ENCODE measurements around the gene TSTD1.
"Not testable (repeated sequence)": the region's sequence is repeated elsewhere in the genome, so short reads cannot be mapped to it uniquely, and the experiment has no call there.

TSTD1 gene

DNA sequence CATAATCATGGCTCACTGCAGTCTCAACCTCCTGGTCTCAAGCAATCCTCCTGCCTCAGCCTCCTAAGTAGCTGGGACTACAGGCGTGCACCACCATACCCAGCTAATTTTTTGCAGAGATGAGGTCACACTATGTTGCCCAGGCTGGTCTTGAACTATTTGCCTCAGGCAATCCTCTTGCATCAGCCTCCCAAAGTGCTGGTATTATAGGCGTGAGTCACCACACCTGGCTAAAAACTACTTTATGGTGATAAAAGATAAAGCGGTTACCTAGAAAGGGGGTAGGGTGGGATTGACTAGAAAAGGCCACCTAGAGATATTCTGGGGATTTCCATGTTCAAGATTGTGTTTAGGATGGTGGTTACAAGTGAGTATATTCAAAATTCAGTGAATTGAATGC lies 5.0 kb downstream of the TSTD1 start:
- no peak for DNase-seq

DNA sequence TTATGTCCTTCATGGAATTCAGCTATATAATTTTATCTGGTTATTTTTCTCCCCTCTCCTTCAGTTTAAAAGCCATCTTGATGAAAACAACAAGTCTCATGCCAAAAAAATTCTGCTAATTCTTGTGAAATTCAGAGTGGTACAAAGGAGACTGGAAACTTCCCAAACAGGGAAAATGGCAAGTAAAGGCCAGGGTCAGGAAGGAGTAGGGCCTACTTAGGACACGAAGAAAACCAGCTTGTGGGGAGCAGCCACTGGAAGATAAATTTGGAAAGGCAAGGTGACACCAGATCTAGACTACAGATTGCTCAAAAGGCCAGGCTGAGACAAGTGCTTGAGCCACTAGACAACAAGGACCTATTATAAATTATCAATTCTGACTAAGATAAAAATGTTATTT lies 6.4 kb downstream of the TSTD1 start:
- DNase-seq: no peak

DNA sequence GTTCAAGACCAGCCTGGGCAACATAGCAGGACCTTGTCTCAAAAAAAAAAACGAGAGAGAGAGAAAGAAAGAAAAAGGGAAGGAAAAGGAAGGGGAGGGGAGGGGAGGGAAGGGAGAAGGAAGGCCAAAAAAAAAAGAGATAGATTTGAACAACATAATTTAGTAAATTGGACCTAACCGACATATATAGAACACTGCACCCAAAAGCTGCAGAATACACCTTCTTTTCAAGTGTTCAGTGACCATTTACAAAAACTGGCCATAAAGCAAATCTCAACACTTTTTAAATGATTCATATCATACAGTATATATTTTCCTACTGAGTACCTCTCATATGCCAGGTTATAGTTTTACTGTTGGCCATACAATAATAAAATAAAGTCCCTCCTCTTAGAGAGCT lies 6.9 kb downstream of the TSTD1 start:
- no peak for DNase-seq

DNA sequence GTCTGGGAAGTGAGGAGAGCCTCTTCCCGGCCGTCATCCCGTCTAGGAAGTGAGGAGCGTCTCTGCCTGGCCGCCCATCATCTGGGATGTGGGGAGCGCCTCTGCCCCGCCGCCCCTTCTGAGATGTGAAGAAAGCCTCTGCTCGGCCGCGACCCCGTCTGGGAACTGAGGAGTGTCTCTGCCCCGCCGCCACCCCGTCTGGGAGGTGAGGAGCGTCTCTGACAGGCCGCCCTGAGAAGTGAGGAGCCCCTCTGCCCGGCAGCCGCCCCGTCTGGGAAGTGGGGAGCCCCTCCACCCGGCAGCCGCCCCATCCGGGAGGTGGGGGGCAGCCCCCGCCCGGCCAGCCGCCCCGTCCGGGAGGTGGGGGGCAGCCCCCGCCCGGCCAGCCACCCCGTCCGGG lies 9.3 kb downstream of the TSTD1 start:
- DNase-seq: not testable (repeated sequence)

DNA sequence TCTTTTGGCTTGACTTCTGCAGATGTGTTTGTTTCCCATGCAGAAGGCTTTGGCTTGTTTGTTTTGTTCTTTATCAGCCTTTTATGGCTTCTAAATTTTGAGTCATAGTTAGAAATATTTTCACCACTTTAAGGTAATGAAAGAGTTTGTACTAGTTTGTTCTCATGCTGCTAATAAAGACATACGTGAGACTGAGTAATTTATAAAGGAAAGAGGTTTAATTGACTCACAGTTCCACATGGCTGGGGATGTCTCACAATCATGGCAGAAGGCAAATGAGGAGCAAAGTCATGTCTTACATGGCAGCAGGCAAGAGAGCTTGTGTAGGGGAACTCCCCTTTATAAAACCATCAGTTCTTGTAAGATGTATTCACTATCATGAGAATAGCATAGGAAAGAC lies 11.8 kb downstream of the TSTD1 start:
- not testable (repeated sequence) for DNase-seq

DNA sequence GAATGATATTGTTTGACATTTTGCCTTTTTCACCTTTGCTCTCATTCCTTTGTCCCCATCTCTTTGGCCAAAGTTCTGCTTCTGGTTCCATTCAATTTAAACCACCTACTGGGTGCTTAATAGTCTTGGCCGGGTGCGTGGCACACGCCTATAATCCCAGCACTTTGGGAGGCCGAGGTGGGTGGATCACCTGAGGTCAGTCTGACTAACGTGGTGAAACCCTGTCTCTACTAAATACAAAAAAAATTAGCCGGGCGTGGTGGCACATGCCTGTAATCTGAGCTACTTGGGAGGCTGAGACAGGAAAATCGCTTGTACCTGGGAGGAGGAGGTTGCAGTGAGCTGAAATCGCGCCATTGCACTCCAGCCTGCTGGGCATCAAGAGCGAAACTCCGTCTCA lies 16.3 kb downstream of the TSTD1 start:
- not testable (repeated sequence) for DNase-seq

DNA sequence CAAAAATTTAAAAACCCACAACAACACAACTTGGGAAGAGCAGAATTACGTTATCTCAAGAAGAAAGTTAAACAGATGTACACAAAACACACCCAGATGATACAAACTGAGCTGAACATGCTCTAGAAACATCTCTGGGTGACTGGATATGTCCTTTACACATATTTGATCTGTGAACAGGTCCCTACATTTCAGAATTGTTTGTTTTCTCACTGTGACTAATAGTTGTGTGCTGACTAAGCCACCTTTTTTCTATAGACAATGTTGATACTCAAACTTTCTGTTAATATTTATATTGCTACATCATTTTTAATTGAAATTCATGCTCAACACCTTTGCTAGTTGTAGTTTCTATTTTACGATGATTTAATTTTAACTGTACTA lies 16.8 kb downstream of the TSTD1 start:
- no peak for DNase-seq

DNA sequence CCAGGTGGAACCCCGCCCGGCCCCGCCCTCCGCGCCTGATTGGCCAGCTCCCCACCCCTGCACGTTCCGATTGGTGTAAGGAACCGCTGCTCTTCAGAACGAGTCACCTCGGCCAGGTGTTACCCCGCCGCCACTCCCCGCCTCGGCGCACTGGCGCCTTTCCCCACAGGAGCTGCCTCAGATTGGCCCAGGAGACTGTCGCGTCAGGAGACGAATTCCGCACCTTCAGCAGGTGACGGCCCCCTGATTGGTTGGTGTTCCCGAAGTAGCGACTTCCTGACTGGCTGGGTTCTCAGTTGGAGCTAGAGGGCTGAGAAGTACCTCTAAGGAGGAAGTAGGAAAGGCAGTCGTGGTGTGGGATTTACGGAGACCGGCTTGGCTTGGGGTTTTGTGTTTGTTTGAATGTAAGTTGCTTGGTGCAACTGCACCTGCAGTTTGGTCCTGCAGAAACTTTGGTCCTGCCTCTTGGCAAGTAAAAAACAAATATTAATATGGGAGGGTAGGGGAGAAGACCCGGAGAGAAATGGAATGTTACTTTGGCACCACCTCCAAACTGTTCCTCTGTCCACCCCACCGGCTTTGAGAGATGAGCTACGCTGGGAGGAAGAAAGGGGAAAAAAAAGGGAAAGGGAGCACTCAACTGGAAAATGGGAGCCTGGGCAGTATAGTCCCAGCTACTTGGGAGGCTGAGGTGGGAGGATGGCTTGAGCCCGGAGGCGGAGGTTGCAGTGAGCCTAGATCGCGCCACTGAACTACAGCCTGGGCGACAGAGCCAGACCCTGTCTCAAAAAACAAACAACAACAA lies 17.4 kb downstream of the TSTD1 start:
- DNase-seq: peak; percentile 93 to 94

DNA sequence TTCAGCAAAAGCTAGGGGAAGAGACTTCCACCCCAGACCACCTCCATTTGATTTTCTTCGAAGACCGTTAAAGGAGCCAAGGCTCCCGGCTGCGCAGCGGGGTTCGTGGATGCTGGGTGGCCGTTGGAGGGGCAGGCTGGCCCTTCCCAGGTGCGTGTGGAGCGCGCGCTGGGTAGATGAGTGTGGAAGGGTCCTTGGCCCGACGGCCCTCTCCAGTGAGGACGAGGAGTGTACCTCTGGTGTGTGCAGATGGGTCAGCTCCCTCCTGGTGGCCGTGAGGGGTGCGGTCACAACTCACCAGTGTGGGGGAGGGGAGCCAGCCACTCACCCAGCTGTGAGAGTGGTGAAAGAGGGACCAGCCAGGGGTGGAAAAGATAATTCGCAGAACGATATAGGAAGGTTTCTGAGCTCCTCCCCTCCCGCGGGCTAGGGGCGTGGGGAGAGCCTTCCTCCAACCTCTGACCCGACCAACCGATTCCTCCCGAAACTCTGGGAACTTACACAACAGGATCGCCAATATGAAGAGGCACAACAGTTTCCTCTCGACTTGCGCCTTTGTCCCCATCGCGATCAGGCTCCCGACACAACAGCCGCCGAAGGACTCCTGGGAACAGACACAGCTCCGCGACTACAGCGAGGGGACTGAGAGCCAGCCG lies 18.1 kb downstream of the TSTD1 start, which contains the start of gene F11R:
Gene F11R (minus strand): TSS at position 644 of the 656 bp plus-strand sequence. CDS start 79 bp downstream, at position 565.
- peak; percentile 78 to 81 for DNase-seq

DNA sequence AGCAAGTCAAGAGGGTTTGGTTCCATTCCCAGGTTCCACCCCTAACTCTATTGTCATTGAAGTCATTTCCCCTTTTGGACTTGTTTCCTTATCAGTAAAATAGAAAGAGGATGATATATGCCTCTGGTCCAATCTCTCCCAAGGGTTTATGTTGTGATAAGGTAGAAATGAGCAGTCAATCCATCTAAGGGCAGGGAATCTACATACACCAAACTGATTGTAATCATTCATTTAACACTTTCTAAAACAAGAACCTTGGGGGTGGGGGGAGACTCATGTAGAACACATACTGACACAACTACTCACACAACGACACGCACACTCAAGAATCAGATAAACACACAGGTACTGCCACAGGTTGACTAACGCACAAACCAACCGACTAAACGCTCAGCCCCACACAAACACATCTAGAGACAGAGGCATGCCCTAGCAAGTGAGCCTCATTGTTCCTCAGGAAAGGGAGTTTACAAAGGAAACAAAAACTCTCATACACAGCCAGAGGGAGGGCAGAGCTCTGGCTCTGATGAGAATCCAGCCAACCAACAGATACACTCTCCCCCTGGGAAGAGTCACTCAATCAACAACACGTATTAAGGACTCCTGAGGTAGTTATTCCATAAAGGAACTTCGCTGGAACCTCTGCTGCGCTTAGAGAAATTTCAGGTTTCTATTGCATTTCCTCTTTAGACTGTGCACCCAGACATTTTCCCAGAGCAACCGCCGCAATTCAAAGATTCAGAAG lies 18.8 kb downstream of the TSTD1 start:
- DNase-seq: peak; percentile 44 to 59

DNA sequence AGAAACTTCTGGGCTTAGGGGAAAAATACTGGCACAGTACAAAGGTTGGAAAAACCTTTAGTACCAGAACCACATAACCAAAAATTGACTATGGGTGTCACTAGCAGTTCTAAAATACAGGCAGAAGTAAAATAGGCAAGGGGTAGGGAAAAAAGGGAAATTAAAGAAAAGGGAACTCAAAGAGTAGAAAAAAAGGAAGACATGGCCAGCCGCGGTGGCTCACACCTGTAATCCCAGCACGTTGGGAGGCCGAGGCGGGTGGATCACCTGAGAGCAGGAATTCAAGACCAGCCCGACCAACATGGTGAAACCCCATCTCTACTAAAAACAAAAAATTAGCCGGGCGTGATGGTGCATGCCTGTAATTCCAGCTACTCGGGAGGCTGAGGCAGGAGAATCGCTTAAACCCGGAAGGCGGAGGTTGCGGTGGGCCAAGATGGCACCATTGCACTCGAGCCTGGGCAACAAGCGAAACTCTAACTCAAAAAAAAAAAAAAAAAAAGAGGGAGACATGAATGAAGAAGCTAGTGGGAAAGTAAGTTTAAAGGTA lies 19.6 kb downstream of the TSTD1 start:
- DNase-seq: peak in 1 of 2 experiments; percentile 20

DNA sequence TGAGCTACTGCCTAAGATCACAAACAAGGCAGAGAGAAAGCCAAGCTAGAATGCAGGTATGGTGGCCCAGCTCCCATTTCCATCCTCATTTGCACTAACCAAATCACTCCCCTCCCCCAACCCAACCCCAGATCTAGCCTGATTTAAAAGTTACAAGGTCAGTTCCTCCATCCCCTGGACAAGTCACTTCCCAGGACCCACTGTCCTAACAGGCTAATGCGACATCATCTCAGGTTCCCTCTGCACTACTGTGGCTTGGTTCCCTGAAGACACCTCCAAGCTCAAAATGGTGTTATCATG lies 20.2 kb downstream of the TSTD1 start:
- DNase-seq: no peak

DNA sequence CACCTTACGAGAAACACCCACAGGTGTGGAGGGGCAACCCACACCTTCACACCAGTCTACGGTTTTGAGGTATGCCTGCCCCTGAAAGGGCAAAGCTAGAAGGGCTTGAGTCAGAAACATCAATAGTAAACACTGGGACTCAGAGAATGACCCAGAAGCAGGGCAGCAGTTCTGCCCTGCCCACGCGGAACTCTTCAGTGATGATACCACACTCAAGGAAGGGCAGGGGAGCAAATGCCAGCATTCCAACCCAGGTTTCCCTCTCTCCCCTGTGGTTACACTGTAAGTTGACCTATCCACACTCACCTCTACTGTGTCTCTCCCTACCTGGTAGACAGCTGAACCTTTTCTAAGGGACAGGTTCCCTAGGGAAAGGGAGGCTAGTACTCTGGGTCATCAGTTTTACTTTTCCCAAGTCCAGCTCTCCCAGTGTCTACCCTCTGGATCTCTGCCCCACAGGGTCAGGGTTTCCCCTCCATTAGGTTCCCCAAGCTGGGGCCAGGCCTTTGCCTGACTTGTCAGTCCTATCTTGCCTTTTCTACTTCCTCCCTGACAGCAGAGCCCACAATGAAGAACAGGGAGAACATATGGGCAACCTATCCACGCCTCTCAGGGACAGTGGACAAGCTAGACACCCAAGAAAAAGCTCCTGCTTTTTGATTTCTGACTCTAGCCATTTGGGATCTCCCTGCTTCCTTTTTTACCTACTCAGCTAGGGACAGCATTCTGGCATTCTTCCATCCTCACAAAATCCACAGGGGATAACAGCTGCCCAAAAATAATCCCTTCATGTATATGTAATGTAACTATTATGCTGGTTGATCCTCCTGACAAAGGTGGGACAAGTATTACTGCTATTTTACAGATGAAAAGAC lies 20.8 kb downstream of the TSTD1 start:
- DNase-seq: peak; percentile 13 to 14

DNA sequence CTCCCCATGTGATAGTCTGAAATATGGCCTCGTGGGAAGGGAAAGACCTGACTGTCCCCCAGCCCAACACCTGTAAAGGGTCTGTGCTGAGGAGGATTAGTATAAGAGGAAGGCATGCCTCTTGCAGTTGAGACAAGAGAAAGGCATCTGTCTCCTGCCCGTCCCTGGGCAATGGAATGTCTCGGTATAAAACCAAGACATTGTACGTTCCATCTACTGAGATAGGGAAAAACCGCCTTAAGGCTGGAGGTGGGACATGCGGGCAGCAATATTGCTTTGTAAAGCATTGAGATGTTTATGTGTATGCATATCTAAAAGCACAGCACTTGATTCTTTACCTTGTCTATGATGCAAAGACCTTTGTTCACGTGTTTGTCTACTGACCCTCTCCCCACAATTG lies 21.6 kb downstream of the TSTD1 start:
- DNase-seq: not testable (repeated sequence)

DNA sequence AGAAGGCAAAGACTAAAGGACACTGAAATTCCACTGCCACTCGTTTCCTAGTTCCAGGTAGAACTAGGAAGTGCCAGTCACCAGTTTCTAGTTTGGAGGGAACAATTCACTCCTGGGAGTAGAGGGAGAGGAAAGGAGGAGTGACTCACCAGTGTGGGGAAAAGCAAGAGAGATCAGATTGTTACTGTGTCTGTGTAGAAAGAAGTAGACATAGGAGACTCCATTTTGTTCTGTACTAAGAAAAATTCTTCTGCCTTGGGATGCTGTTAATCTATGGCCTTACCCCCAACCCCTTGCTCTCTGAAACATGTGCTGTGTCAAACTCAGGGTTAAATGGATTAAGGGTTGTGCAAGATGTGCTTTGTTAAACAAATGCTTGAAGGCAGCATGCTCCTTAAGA lies 22.1 kb downstream of the TSTD1 start:
- not testable (repeated sequence) for DNase-seq

DNA sequence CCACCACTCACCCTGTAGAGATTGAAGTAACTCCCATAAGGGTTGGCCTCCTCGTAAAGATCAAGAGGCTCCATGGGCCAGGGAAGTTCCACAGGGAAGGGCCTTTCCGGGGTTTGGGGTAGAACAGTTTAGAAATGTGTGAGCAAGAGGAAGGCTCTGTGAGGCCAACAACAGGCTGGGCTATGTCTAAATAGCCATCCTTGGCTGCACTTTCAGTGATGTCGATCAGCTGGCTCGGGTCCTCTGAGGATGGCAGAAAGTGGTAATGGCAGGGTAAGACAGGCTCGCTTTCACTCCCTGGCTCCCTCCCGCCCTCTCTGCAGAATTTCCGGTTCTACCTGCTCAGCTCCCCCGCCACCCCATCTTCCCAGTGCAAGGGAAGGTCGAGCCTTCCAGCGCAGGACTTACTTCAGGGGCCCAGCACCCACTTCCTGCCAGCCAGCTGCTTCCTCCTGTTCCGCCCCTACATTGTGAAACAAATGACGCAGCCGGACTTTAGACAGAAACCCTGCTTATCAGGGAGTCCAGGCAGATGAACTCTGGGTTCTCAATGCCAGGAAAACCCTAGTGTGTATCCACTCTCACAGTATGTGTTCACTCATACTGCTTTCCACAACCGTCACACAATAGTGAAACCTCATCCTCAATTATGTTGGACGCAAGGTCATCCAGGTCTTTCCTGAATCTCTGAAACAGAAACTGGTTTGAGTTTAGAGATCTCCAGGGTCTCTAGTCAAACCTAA lies 25.1 kb downstream of the TSTD1 start:
- DNase-seq: peak; percentile 98

DNA sequence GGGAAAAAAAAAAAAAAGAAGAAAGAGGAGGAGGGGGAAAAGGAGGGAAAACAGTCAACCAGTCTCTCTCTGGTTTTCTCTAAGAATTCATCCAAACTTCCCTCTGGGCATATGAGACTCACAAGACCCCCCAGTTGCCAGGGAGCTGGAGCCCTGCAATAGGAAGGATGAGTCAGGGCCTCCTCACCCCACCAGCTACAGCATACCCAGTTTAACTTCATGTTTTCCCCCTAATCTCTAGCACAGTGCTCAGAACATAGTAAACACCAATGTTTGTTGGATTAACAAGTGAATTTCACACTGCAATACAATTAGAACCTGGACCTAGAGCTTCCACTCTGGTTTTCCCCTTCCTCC lies 25.7 kb downstream of the TSTD1 start:
- peak; percentile 73 to 82 for DNase-seq

DNA sequence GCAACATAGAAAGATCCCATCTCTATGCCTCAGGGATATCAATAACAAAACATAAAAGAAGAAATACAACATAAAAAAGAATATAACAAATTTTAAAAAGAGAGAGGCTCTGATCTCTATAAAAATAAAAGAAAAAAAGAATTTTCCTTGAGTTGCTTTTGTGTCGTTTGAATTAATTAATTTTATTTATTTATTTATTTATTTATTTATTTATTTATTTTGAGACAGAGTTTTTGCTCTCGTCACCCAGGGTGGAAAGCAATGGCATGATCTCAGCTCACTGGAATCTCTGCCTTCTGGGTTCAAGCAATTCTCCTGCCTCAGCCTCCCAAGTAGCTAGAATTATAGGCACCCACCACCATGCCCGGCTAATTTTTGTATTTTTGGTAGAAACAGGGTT lies 26.3 kb downstream of the TSTD1 start:
- no peak for DNase-seq

DNA sequence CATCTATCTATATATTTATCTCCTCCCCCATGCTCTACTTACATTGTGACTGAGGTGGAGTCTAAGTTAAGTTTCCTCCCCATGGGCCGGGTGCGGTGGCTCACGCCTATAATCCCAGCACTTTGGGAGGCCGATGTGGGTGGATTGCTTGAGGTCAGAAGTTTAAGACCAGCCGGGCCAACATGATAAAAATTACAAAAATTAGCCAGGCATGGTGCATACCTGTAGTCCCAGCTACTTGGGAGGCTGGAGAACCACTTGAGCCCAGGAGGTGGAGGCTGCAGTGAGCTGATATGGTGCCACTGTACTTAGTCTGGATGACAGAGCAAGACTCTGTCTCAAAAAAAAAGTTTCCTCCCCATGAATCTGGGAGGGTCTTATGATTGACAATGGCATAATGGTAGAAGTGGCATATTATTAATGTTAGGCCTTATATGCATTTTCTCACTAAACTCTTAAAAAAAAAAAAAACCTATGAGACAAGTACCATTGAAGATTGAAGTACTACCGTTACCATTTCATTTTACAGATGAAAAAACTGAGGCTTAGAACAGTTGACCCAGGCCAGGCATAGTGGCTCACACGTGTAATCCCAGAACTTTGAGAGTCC lies 29.1 kb downstream of the TSTD1 start:
- DNase-seq: no peak

DNA sequence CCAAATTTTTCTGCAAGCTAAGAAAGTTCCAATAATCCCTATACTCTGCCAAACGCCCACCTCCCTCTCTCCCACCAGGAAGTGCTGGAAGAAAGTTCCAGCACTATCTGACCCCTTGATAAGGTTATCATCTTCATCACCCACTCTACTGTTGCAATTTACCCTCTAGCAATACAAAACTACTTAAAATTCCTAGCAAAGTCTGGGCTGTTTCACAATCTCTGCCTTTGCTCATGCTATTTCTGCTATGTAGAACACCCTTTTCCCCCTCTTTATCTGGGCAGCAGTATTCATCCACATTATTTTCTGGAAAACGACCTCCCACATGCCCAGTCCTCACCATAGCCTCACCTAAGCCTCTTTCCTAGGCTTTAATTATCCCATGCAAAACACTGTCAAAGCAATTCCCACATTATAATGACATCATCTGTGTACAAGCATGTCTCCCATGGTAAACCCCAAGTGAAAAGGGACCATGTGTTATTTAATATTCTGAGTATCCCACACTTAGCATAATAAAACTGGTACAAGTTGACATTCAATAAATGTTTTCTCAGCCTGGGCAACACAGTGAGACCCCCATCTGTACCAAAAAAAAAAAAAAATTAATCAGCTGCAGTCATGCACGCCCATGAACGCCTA lies 29.8 kb downstream of the TSTD1 start:
- DNase-seq: no peak

DNA sequence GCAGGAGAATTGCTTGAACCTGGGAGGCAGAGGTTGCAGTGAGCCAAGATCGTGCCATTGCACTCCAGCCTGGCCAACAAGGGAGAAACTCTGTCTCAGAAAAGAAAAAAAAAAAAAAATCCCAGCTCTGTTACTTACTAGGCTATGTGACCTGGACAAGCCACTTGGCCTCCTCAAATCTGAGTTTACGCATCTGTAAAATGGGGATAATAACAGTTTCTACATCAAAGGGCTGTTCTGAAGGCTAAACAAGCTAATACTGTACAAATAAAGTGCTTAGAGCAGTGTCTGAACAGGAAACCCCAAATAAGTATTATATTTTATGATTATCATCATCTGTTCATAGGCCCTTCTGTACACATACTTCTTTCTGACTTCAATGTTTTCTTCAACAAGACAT lies 31.4 kb downstream of the TSTD1 start:
- no peak for DNase-seq

Measured in Kasumi-1 (cell line).